RWPE2 (cell line): ENCODE measurements around the gene CSAD.

ENCODE experiments used
- ATAC-seq: fragments of 200-7000 bp; cut with Tn5 transposase; 3 replicates; pipeline ENCODE4 v1.9.1; 2021; ENCODE audit warnings: low read depth
- DNase-seq: peaks from one replicate; pipeline ENCODE4 v3.0.0-alpha.2; 2020; ENCODE audit warnings: low spot score
- H3K27ac ChIP-seq: fragments of 450-650 bp; 2 replicates; pipeline ENCODE4 v1.5.1; 2017; ENCODE audit warnings: mild to moderate bottlenecking; ENCODE audit not compliant: poor library complexity, severe bottlenecking
- H3K27me3 ChIP-seq: fragments of 250-450 bp; sonication (Bioruptor Pico); 2 replicates; pipeline ENCODE4 v1.5.1; 2021; ENCODE audit warnings: mild to moderate bottlenecking, moderate library complexity; ENCODE audit not compliant: insufficient read depth, poor library complexity, severe bottlenecking
- H3K36me3 ChIP-seq: fragments of 250-450 bp; sonication (Bioruptor Pico); 2 replicates; pipeline ENCODE4 v1.5.1; 2020; ENCODE audit warnings: low read depth, mild to moderate bottlenecking, moderate library complexity
- H3K4me1 ChIP-seq: fragments of 250-450 bp; sonication (Bioruptor Pico); 2 replicates; pipeline ENCODE4 v1.5.1; 2021; ENCODE audit warnings: mild to moderate bottlenecking, moderate library complexity; ENCODE audit not compliant: insufficient read depth, poor library complexity, severe bottlenecking
- H3K4me3 ChIP-seq: fragments of 250-450 bp; sonication (Bioruptor Pico); 2 replicates; pipeline ENCODE4 v1.5.1; 2021; ENCODE audit warnings: mild to moderate bottlenecking, moderate library complexity; ENCODE audit not compliant: severe bottlenecking
- H3K9me3 ChIP-seq: fragments of 250-450 bp; sonication (Bioruptor Pico); 2 replicates; pipeline ENCODE4 v1.5.1; 2021; ENCODE audit warnings: mild to moderate bottlenecking, moderate library complexity; ENCODE audit not compliant: severe bottlenecking
- TF ChIP-seq, protein P1 (sequence below): fragments of 450-650 bp; IDR thresholded peaks from one replicate; pipeline ENCODE4 v1.5.1; 2017; ENCODE audit warnings: mild to moderate bottlenecking, moderate library complexity; ENCODE audit not compliant: poor library complexity, severe bottlenecking

Gene CSAD

GRCh38 chr12:53120685-53121525 is 59.8 kb downstream of the CSAD start:
- ATAC-seq, result no peak
- no peaks in the 10 kb centered on the region for H3K27me3 ChIP-seq
- no peaks in the 10 kb centered on the region for H3K4me1 ChIP-seq
- DNase-seq, result no peak
- no peaks in the 10 kb centered on the region for H3K9me3 ChIP-seq
- TF ChIP-seq, protein P1, sequence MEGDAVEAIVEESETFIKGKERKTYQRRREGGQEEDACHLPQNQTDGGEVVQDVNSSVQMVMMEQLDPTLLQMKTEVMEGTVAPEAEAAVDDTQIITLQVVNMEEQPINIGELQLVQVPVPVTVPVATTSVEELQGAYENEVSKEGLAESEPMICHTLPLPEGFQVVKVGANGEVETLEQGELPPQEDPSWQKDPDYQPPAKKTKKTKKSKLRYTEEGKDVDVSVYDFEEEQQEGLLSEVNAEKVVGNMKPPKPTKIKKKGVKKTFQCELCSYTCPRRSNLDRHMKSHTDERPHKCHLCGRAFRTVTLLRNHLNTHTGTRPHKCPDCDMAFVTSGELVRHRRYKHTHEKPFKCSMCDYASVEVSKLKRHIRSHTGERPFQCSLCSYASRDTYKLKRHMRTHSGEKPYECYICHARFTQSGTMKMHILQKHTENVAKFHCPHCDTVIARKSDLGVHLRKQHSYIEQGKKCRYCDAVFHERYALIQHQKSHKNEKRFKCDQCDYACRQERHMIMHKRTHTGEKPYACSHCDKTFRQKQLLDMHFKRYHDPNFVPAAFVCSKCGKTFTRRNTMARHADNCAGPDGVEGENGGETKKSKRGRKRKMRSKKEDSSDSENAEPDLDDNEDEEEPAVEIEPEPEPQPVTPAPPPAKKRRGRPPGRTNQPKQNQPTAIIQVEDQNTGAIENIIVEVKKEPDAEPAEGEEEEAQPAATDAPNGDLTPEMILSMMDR, result no peak
- no peak overlapping the region for H3K27ac ChIP-seq
- H3K36me3 ChIP-seq, result no peaks in the 10 kb centered on the region
- H3K4me3 ChIP-seq, result no peak overlapping the region

- Histone ChIP-seq H3K27me3 (no peaks in the 10 kb centered on the region), H3K9me3 (no peaks in the 10 kb centered on the region), H3K4me1 (no peaks in the 10 kb centered on the region), H3K36me3 (no peaks in the 10 kb centered on the region), H3K27ac (no peak overlapping the region), H3K4me3 (no peak overlapping the region)
- no peak for ATAC-seq
- DNase-seq, result no peak
- TF ChIP-seq, protein P1, result no peak
Measured at GRCh38 chr12:53118751-53119300, 61.9 kb downstream of the CSAD start.

DNA sequence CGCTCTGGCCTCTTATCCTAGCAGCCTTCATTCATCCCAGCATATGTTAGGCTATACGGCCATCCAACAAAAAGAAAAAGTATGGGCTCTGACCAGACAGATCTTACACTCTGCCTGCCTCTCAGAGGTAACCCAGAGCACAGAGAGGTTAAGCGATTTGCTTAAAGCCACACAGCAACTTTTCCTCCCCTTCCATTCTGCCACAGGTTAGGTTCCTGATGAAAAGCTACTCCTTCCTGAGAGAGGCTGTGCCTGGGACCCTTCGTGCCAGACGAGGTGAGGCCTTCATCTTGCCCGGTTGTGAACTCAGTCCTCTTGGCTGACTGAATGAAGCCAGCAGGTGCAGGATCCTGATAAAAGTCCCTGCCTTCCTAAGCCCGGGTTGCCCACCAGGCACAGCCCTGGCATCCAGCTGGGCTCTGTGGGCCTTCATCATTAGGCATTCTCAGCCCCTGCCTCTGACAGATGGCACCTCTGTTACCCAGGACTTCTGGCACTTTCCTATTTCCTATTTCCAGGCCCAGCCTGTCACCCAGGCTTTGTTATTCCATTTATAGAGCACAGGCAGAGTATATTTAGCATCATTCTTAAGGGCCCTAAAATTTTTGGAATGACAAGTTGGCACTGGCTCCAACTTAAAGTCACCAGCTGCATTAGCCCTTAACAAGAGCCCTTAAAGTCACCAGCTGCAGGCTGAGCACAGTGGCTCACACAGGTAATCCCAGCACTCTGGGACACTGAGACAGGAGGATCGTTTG is 64.7 kb downstream of the CSAD start:
- ATAC-seq, result no peak

GRCh38 chr12:53115112-53115890 is 65.4 kb downstream of the CSAD start:
- Histone ChIP-seq H3K36me3 (no peaks in the 10 kb centered on the region), H3K4me1 (no peaks in the 10 kb centered on the region), H3K27me3 (no peaks in the 10 kb centered on the region), H3K27ac (no peak overlapping the region), H3K4me3 (no peak overlapping the region), H3K9me3 (no peaks in the 10 kb centered on the region)
- TF ChIP-seq, protein P1, result no peak
- DNase-seq, result no peak
- no peak for ATAC-seq

More for the DNA sequence above, 64.7 kb downstream of the CSAD start:
- TF ChIP-seq, protein P1, result no peak
- no peak for DNase-seq
- H3K36me3 ChIP-seq, result no peaks in the 10 kb centered on the region
- H3K27ac ChIP-seq, result no peak overlapping the region
- H3K4me1 ChIP-seq, result no peaks in the 10 kb centered on the region
- H3K27me3 ChIP-seq, result no peaks in the 10 kb centered on the region
- H3K4me3 ChIP-seq, result no peak overlapping the region
- H3K9me3 ChIP-seq, result no peaks in the 10 kb centered on the region
